NT2/D1 (cell line): ENCODE measurements around the gene BCHE.

Experiments used
- SUZ12 ChIP-seq: IDR thresholded peaks from 2 replicates; pipeline ENCODE4 v1.6.1; 2011; ENCODE audit not compliant: insufficient read length, insufficient read depth; ENCODE audit errors: extremely low read depth
- YY1 ChIP-seq: IDR thresholded peaks from 2 replicates; pipeline ENCODE4 v1.6.1; 2011; ENCODE audit not compliant: insufficient read length, insufficient read depth

- TF ChIP-seq YY1, result no peak
- no peak for TF ChIP-seq SUZ12
Observed at GRCh38 chr3:165788531-165788930, 48.7 kb downstream of the BCHE start.
